IMR-90 (cell line): ENCODE measurements around the gene RALGAPB. TPM values are rescaled to one million over a fixed set of nuclear protein-coding genes. Genes with fewer than 3 reads are reported as not detected.
A peak's percentile ranks its signal among the peaks of the same experiment; 100 is the strongest.

Experiments
- ATAC-seq: fragments of 200-7000 bp; cut with Tn5 transposase; 2 replicates; pipeline ENCODE4 v1.9.1; 2020; ENCODE audit warnings: low read depth, mild to moderate bottlenecking, moderate library complexity
- BruUV-seq: library from RNA; stranded (reverse); fragments of 400-500 nt; replicated peaks from 2 replicates; lab custom pipeline; 2021; lab: Mats Ljungman, UMichigan
- CTCF ChIA-PET: fragments of 300-600 bp; formaldehyde crosslinking; extraction: SDS; loops from one replicate; lab custom pipeline; 2021; ENCODE audit warnings: antibody characterized with exemption; lab: Yijun Ruan, JAX
- POLR2A ChIA-PET: fragments of 300-600 bp; sonication (Branson Sonifier 250); formaldehyde crosslinking; loops from one replicate; lab custom pipeline; 2022; ENCODE audit warnings: antibody characterized with exemption; ENCODE audit not compliant: unreplicated experiment; lab: Charles Lee
- DNase-seq: peaks from one replicate; pipeline ENCODE4 v3.0.0; 2013
- H2AFZ ChIP-seq: replicated peaks from 2 replicates; pipeline ENCODE3; 2013; ENCODE audit warnings: low read length, mild to moderate bottlenecking; ENCODE audit not compliant: poor library complexity
- H2AK5ac ChIP-seq: 2 replicates; pipeline ENCODE4 v1.6.1; 2013; ENCODE audit warnings: low read depth, low read length, inconsistent platforms
- H2AK9ac ChIP-seq: replicated peaks from 2 replicates; pipeline ENCODE3; 2013; ENCODE audit warnings: mild to moderate bottlenecking, low read depth, low read length, moderate library complexity; ENCODE audit not compliant: poor library complexity
- H2BK120ac ChIP-seq: 2 replicates; pipeline ENCODE4 v1.6.1; 2013; ENCODE audit warnings: low read depth, low read length, inconsistent platforms
- H2BK15ac ChIP-seq: 3 replicates; pipeline ENCODE4 v1.6.1; 2013; ENCODE audit warnings: low read depth, low read length, inconsistent platforms
- H2BK20ac ChIP-seq: 2 replicates; pipeline ENCODE4 v1.6.1; 2013; ENCODE audit warnings: low read depth, mild to moderate bottlenecking, inconsistent platforms, low read length, moderate library complexity
- H2BK5ac ChIP-seq: 2 replicates; pipeline ENCODE4 v1.6.1; 2013; ENCODE audit warnings: mild to moderate bottlenecking, low read depth, low read length, inconsistent platforms; ENCODE audit not compliant: poor library complexity, severe bottlenecking
- H3K14ac ChIP-seq: replicated peaks from 2 replicates; pipeline ENCODE4 v1.6.1; 2013; ENCODE audit warnings: low read depth, low read length, inconsistent platforms
- H3K18ac ChIP-seq: 2 replicates; pipeline ENCODE4 v1.6.1; 2013; ENCODE audit warnings: low read depth, low read length, control low read depth
- H3K23ac ChIP-seq: 2 replicates; pipeline ENCODE4 v1.6.1; 2013; ENCODE audit warnings: low read depth, low read length, inconsistent platforms
- H3K27ac ChIP-seq: 2 replicates; pipeline ENCODE4 v1.5.1; 2013; ENCODE audit warnings: mild to moderate bottlenecking, control low read depth, low read length; ENCODE audit not compliant: insufficient read depth
- H3K27me3 ChIP-seq: 2 replicates; pipeline ENCODE4 v1.6.1; 2013; ENCODE audit warnings: low read length; ENCODE audit not compliant: control insufficient read depth, insufficient read depth
- H3K36me3 ChIP-seq: 2 replicates; pipeline ENCODE4 v1.6.1; 2013; ENCODE audit warnings: low read length, mixed read lengths; ENCODE audit not compliant: control insufficient read depth, insufficient read depth
- H3K4ac ChIP-seq: 2 replicates; pipeline ENCODE4 v1.6.1; 2013; ENCODE audit warnings: low read depth, low read length, inconsistent platforms
- H3K4me1 ChIP-seq: 2 replicates; pipeline ENCODE4 v1.6.1; 2013; ENCODE audit warnings: low read length, mixed read lengths; ENCODE audit not compliant: control insufficient read depth, insufficient read depth
- H3K4me2 ChIP-seq: 2 replicates; pipeline ENCODE4 v1.6.1; 2013; ENCODE audit warnings: low read depth, mild to moderate bottlenecking, control low read depth, low read length, moderate library complexity
- H3K4me3 ChIP-seq: 2 replicates; pipeline ENCODE4 v1.5.1; 2013; ENCODE audit warnings: low read depth, mild to moderate bottlenecking, control low read depth, low read length, moderate library complexity; ENCODE audit not compliant: insufficient read depth
- H3K56ac ChIP-seq: 2 replicates; pipeline ENCODE4 v1.6.1; 2013; ENCODE audit warnings: low read length, inconsistent platforms; ENCODE audit not compliant: insufficient read depth; ENCODE audit errors: extremely low read depth
- H3K79me1 ChIP-seq, 2 experiments: 2 replicates each; pipeline ENCODE4 v1.6.1; 2013; ENCODE audit warnings: low read length in 2 of 2, inconsistent platforms in 1 of 2, low read depth in 1 of 2
- H3K9ac ChIP-seq: 2 replicates; pipeline ENCODE4 v1.6.1; 2013; ENCODE audit warnings: low read depth, low read length, control low read depth
- H3K9me1 ChIP-seq: 2 replicates; pipeline ENCODE4 v1.6.1; 2013; ENCODE audit warnings: low read length, inconsistent platforms; ENCODE audit not compliant: insufficient read depth
- H3K9me3 ChIP-seq: 2 replicates; pipeline ENCODE4 v1.6.1; 2013; ENCODE audit warnings: low read length; ENCODE audit not compliant: control insufficient read depth, insufficient read depth
- H4K20me1 ChIP-seq: 2 replicates; pipeline ENCODE4 v1.6.1; 2013; ENCODE audit warnings: low read length, inconsistent platforms; ENCODE audit not compliant: insufficient read depth
- H4K5ac ChIP-seq: 2 replicates; pipeline ENCODE4 v1.6.1; 2013; ENCODE audit warnings: mild to moderate bottlenecking, low read depth, low read length, control low read depth
- H4K8ac ChIP-seq, 2 experiments: 2 replicates each; pipeline ENCODE4 v1.6.1; 2013; ENCODE audit warnings: low read depth in 2 of 2, low read length in 2 of 2, control low read depth in 1 of 2, inconsistent platforms in 1 of 2
- H4K91ac ChIP-seq: 2 replicates; pipeline ENCODE4 v1.6.1; 2013; ENCODE audit warnings: low read depth, low read length, inconsistent platforms; ENCODE audit not compliant: insufficient read depth
- BHLHE40 ChIP-seq: fragments of 150-350 bp; IDR thresholded peaks from 2 replicates; pipeline ENCODE4 v1.6.1; 2016; ENCODE audit warnings: mild to moderate bottlenecking, low read depth, low read length
- CEBPB ChIP-seq: IDR thresholded peaks from 2 replicates; pipeline ENCODE4 v1.6.1; 2012; ENCODE audit warnings: low read depth, low read length, improper control_type of control experiment
- CHD1 ChIP-seq: IDR thresholded peaks from 2 replicates; pipeline ENCODE4 v1.6.1; 2012; ENCODE audit warnings: low read depth, low read length, improper control_type of control experiment
- FOS ChIP-seq: fragments of 150-350 bp; IDR thresholded peaks from 2 replicates; pipeline ENCODE4 v1.6.1; 2016; ENCODE audit warnings: low read depth, low read length
- MAFK ChIP-seq: IDR thresholded peaks from 2 replicates; pipeline ENCODE4 v1.6.1; 2012; ENCODE audit warnings: low read depth, low read length, improper control_type of control experiment
- MAZ ChIP-seq: IDR thresholded peaks from 2 replicates; pipeline ENCODE4 v1.6.1; 2012; ENCODE audit warnings: low read depth, mild to moderate bottlenecking, low read length, improper control_type of control experiment, moderate library complexity, borderline replicate concordance
- MXI1 ChIP-seq: IDR thresholded peaks from 2 replicates; pipeline ENCODE4 v1.6.1; 2012; ENCODE audit warnings: low read depth, mild to moderate bottlenecking, low read length, moderate library complexity, borderline replicate concordance
- NFE2L2 ChIP-seq: fragments of 150-350 bp; IDR thresholded peaks from 2 replicates; pipeline ENCODE4 v1.6.1; 2016; ENCODE audit warnings: low read depth, mild to moderate bottlenecking, low read length
- POLR2A ChIP-seq: IDR thresholded peaks from 2 replicates; pipeline ENCODE4 v1.6.1; 2012; ENCODE audit warnings: mild to moderate bottlenecking, low read depth, low read length
- RAD21 ChIP-seq: IDR thresholded peaks from 2 replicates; pipeline ENCODE4 v1.6.1; 2012; ENCODE audit warnings: low read length, improper control_type of control experiment
- RCOR1 ChIP-seq: IDR thresholded peaks from 2 replicates; pipeline ENCODE4 v1.6.1; 2012; ENCODE audit warnings: mild to moderate bottlenecking, low read length, improper control_type of control experiment; ENCODE audit not compliant: insufficient replicate concordance
- RFX5 ChIP-seq: IDR thresholded peaks from 2 replicates; pipeline ENCODE4 v1.8.0; 2012; ENCODE audit warnings: low read depth, mild to moderate bottlenecking, low read length, moderate library complexity
- SMC3 ChIP-seq: fragments of 150-350 bp; IDR thresholded peaks from 2 replicates; pipeline ENCODE4 v1.6.1; 2016; ENCODE audit warnings: low read depth, mild to moderate bottlenecking, antibody characterized with exemption, low read length, moderate library complexity
- WGBS, 2 experiments: methylation state at CpG; one replicate each; pipeline versions ENCODE4 v1.1.5 to v1.1.7; 2013; ENCODE audit warnings: missing lambda C conversion rate in 2 of 2; ENCODE audit not compliant: insufficient read length in 1 of 2; ENCODE audit errors: extremely low coverage in 2 of 2; 5-methylcytosine and 5-hydroxymethylcytosine counted together
- dilution Hi-C: fragments of 300-500 bp; cut with HindIII; formaldehyde crosslinking; loops from one replicate; pipeline ENCODE4 v1.14.3; 2018; ENCODE audit warnings: low sequenced_read_pairs; ENCODE audit not compliant: unreplicated experiment
- in situ Hi-C: fragments of 300-500 bp; cut with MboI; formaldehyde crosslinking; loops from 3 replicates; pipeline ENCODE4 v1.14.3; 2019; ENCODE audit warnings: low sequenced_read_pairs, inconsistent platforms, mixed read lengths
- intact Hi-C: fragments of 100-400 bp; cut with micrococcal nuclease; formaldehyde crosslinking; loops from 2 replicates; pipeline ENCODE4 v1.10.0; 2022
- polyA plus RNA-seq, 3 experiments: library from polyadenylated mRNA; depleted of rRNA; stranded (reverse); fragments of >200 nt; gene quantifications; 2 replicates each; pipeline ENCODE4 v1.2.3, GENCODE V29; 2012; ENCODE audit warnings: low replicate concordance in 1 of 3
- total RNA-seq: library from RNA; depleted of rRNA; stranded (reverse); fragments of >200 nt; gene quantifications from 2 replicates; pipeline ENCODE4 v1.2.3, GENCODE V29; 2012
- TF ChIP-seq, protein P1 (sequence below): fragments of 150-350 bp; IDR thresholded peaks from 2 replicates; pipeline ENCODE4 v1.6.1; 2016; ENCODE audit warnings: low read depth, mild to moderate bottlenecking, low read length, moderate library complexity, borderline replicate concordance
- TF ChIP-seq, protein P2 (sequence below): conservative IDR thresholded peaks from 2 replicates; pipeline ENCODE4 v1.5.1; 2012; ENCODE audit warnings: mild to moderate bottlenecking, low read depth, low read length, improper control_type of control experiment
- TF ChIP-seq, protein P3 (sequence below): fragments of 150-350 bp; IDR thresholded peaks from 2 replicates; pipeline ENCODE4 v1.6.1; 2017; ENCODE audit warnings: mild to moderate bottlenecking, antibody characterized with exemption, low read length, low read depth

Gene RALGAPB
- total and polyA plus RNA-seq, 2 of the 4 experiments (the other 2 are of a cell fraction), result 12.7 to 30.3 TPM

DNA sequence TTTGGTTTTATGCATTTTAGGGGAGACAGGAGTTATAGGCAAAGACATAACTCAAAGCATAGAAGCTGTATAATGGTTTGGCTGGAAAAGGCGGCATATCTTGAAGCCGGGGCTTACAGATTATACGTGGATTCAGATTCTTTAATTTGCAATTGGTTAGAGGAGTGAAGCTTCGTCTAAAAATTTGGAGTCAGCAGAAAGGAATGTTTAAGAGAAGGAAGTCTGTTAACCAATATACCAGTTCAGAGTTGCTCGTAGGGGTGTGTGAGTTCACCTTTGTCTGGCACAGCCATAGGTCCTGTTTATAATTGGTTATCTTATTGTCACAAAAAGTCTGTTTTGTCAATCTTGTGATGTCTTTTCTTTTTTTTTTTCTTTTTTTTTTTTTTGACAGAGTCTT lies 137.9 kb downstream of the RALGAPB start:
- ATAC-seq (peak; percentile 44), DNase-seq (peak; percentile 6)
- in situ Hi-C loops (no loop called here), intact Hi-C loops (no loop called here), dilution Hi-C loops (no loop called here)
- Histone ChIP-seq H3K56ac (no peak overlapping the region), H2AFZ (no peak overlapping the region), H3K79me1 (no peaks in the 10 kb centered on the region), H4K5ac (no peak overlapping the region), H3K4ac (no peak overlapping the region), H2BK15ac (no peak overlapping the region), H2BK120ac (no peak overlapping the region), H3K9me1 (no peaks in the 10 kb centered on the region), H3K27ac (no peak overlapping the region), H3K36me3 (no peaks in the 10 kb centered on the region), H3K4me3 (no peak overlapping the region), H3K9me3 (no peaks in the 10 kb centered on the region), H2AK5ac (no peak overlapping the region), H3K27me3 (peaks cover 25% of the 10 kb centered on the region), H3K23ac (no peak overlapping the region), H2BK20ac (no peak overlapping the region), H3K4me1 (no peaks in the 10 kb centered on the region), H3K4me2 (no peak overlapping the region), H4K8ac (no peak overlapping the region), H4K20me1 (no peaks in the 10 kb centered on the region), H2AK9ac (no peak overlapping the region), H3K9ac (no peak overlapping the region), H2BK5ac (no peak overlapping the region), H3K14ac (no peak overlapping the region), H3K18ac (no peak overlapping the region), H4K91ac (no peak overlapping the region)
- no TSS peak for BruUV-seq
- POLR2A ChIA-PET, result no interaction called here
- WGBS, 2 experiments, result 69% methylated on average over 2 of the region's 5 CpGs; no CpG with 5 or more reads in 1 of the 2 experiments
- TF ChIP-seq RCOR1, result no peak
- TF ChIP-seq MXI1, result no peak
- TF ChIP-seq, protein P1, sequence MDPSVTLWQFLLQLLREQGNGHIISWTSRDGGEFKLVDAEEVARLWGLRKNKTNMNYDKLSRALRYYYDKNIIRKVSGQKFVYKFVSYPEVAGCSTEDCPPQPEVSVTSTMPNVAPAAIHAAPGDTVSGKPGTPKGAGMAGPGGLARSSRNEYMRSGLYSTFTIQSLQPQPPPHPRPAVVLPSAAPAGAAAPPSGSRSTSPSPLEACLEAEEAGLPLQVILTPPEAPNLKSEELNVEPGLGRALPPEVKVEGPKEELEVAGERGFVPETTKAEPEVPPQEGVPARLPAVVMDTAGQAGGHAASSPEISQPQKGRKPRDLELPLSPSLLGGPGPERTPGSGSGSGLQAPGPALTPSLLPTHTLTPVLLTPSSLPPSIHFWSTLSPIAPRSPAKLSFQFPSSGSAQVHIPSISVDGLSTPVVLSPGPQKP, result no peak
- no peak for TF ChIP-seq RFX5
- no peak for TF ChIP-seq MAZ
- TF ChIP-seq POLR2A, result no peak
- no peak for TF ChIP-seq RAD21
- no peak for TF ChIP-seq CHD1
- TF ChIP-seq BHLHE40, result no peak
- TF ChIP-seq FOS, result no peak
- TF ChIP-seq NFE2L2, result no peak
- TF ChIP-seq MAFK, result no peak
- TF ChIP-seq, protein P2, sequence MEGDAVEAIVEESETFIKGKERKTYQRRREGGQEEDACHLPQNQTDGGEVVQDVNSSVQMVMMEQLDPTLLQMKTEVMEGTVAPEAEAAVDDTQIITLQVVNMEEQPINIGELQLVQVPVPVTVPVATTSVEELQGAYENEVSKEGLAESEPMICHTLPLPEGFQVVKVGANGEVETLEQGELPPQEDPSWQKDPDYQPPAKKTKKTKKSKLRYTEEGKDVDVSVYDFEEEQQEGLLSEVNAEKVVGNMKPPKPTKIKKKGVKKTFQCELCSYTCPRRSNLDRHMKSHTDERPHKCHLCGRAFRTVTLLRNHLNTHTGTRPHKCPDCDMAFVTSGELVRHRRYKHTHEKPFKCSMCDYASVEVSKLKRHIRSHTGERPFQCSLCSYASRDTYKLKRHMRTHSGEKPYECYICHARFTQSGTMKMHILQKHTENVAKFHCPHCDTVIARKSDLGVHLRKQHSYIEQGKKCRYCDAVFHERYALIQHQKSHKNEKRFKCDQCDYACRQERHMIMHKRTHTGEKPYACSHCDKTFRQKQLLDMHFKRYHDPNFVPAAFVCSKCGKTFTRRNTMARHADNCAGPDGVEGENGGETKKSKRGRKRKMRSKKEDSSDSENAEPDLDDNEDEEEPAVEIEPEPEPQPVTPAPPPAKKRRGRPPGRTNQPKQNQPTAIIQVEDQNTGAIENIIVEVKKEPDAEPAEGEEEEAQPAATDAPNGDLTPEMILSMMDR, result no peak
- no peak for TF ChIP-seq SMC3
- TF ChIP-seq, protein P3, sequence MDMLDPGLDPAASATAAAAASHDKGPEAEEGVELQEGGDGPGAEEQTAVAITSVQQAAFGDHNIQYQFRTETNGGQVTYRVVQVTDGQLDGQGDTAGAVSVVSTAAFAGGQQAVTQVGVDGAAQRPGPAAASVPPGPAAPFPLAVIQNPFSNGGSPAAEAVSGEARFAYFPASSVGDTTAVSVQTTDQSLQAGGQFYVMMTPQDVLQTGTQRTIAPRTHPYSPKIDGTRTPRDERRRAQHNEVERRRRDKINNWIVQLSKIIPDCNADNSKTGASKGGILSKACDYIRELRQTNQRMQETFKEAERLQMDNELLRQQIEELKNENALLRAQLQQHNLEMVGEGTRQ, result no peak
- no peak for TF ChIP-seq CEBPB
- CTCF ChIA-PET, result no interaction called here
